Measurements from ENCODE around the gene CARD11.
"Not testable (repeated sequence)": the region's sequence is repeated elsewhere in the genome, so short reads cannot be mapped to it uniquely, and the experiment has no call there.

CARD11 gene

GRCh38 chr7:2923291-2923781, 120.3 kb downstream of the CARD11 start:
- H3K27ac ChIP-seq = no peak overlapping the region
- TF ChIP-seq ZFX (IDR thresholded peaks at IDR 0.05) (no peak), CTCF (conservative IDR thresholded peaks at IDR 0.05) (no peak)

GRCh38 chr7:2922866-2923265, 120.8 kb downstream of the CARD11 start:
- TF ChIP-seq CTCF (conservative IDR thresholded peaks at IDR 0.05) (no peak), ZFX (IDR thresholded peaks at IDR 0.05) (no peak)
- no peak overlapping the region for H3K27ac ChIP-seq

- TF ChIP-seq ZFX (IDR thresholded peaks at IDR 0.05) (no peak), CTCF (conservative IDR thresholded peaks at IDR 0.05) (no peak)
- no peak overlapping the region for H3K27ac ChIP-seq
These were observed 121.3 kb downstream of the CARD11 start for GRCh38 chr7:2922348-2922691.

- no peak overlapping the region for H3K27ac ChIP-seq
- TF ChIP-seq ZFX (IDR thresholded peaks at IDR 0.05) (no peak), CTCF (conservative IDR thresholded peaks at IDR 0.05) (no peak; the same call in 1 of the 2 replicates)
These were observed 121.9 kb downstream of the CARD11 start for GRCh38 chr7:2921653-2922347.

GRCh38 chr7:2920956-2921652, 122.6 kb downstream of the CARD11 start:
- H3K27ac ChIP-seq = no peak overlapping the region
- TF ChIP-seq CTCF (conservative IDR thresholded peaks at IDR 0.05) = no peak
- no peak for TF ChIP-seq ZFX (IDR thresholded peaks at IDR 0.05)

GRCh38 chr7:2920480-2920879, 123.2 kb downstream of the CARD11 start:
- H3K27ac ChIP-seq = not testable (repeated sequence)

GRCh38 chr7:2920041-2920440, 123.6 kb downstream of the CARD11 start:
- TF ChIP-seq CTCF (conservative IDR thresholded peaks at IDR 0.05) (no peak), ZFX (IDR thresholded peaks at IDR 0.05) (no peak)
- H3K27ac ChIP-seq = no peak overlapping the region
